GM12878 (cell line): Measurements from ENCODE around the gene NRP2. TPM values are rescaled to one million over a fixed set of nuclear protein-coding genes. Genes with fewer than 3 reads are reported as not detected.
A peak's percentile ranks its signal among the peaks of the same experiment; 100 is the strongest.

Experiments used
- ATAC-seq: fragments of 200-7000 bp; cut with Tn5 transposase; 3 replicates; pipeline ENCODE4 v1.9.1; 2020; ENCODE audit warnings: mild to moderate bottlenecking, moderate library complexity
- BruUV-seq: library from RNA; stranded (reverse); fragments of 400-500 nt; replicated peaks from 2 replicates; lab custom pipeline; 2021; lab: Mats Ljungman, UMichigan
- CTCF ChIA-PET: fragments of 300-600 bp; sonication (Branson Sonifier 250); formaldehyde crosslinking; extraction: SDS; loops from one replicate; lab custom pipeline; 2021; ENCODE audit warnings: inconsistent platforms; lab: Yijun Ruan, JAX
- POLR2A ChIA-PET: fragments of 350-600 bp; formaldehyde crosslinking; extraction: SDS; loops from one replicate; lab custom pipeline; 2021; ENCODE audit warnings: inconsistent platforms; lab: Charles Lee
- RAD21 ChIA-PET: fragments of 300-600 bp; sonication (Branson Sonifier 250); formaldehyde crosslinking; loops from one replicate; lab custom pipeline; 2023; ENCODE audit warnings: antibody characterized with exemption; ENCODE audit not compliant: unreplicated experiment; lab: Charles Lee
- SMC1A ChIA-PET: fragments of 300-600 bp; sonication (Branson Sonifier 250); formaldehyde crosslinking; loops from one replicate; lab custom pipeline; 2023; ENCODE audit not compliant: unreplicated experiment, uncharacterized antibody; lab: Charles Lee
- DNase-seq: peaks from one replicate; pipeline ENCODE4 v3.0.0-alpha.2; 2011; ENCODE audit warnings: low read depth, low spot score
- FAIRE-seq: peaks from 3 replicates; lab custom pipeline; 2011; peaks lifted over from hg19 to GRCh38; lab: Jason Lieb, UNC
- H2AFZ ChIP-seq: 2 replicates; pipeline ENCODE4 v1.6.0; 2011; ENCODE audit warnings: low read depth, low read length, control low read depth; ENCODE audit not compliant: control insufficient read depth
- H3K27ac ChIP-seq: 2 replicates; pipeline ENCODE4 v1.5.1; 2011; ENCODE audit warnings: control low read depth; ENCODE audit not compliant: control insufficient read depth, insufficient read depth
- H3K27me3 ChIP-seq, 2 experiments: replicated peaks in 1 of 2; 2 replicates each; pipeline versions ENCODE4 v1.6.0 to v1.6.1; 2011; ENCODE audit warnings: low read length in 1 of 2; ENCODE audit not compliant: control insufficient read depth in 2 of 2, insufficient read depth in 2 of 2
- H3K36me3 ChIP-seq, 2 experiments: 2 replicates each; pipeline ENCODE4 v1.5.1; 2011; ENCODE audit warnings: low read length in 1 of 2; ENCODE audit not compliant: control insufficient read depth in 2 of 2, insufficient read depth in 2 of 2
- H3K4me1 ChIP-seq: 2 replicates; pipeline ENCODE4 v1.6.1; 2011; ENCODE audit warnings: mild to moderate bottlenecking, low read length, moderate library complexity, mixed read lengths; ENCODE audit not compliant: control insufficient read depth, insufficient read depth
- H3K4me2 ChIP-seq: 2 replicates; pipeline ENCODE4 v1.6.0; 2011; ENCODE audit warnings: control low read depth; ENCODE audit not compliant: control insufficient read depth, insufficient read depth
- H3K4me3 ChIP-seq: fragments of 200-600 bp; sonication (generic); 2 replicates; pipeline ENCODE4 v1.5.1; 2016
- H3K79me2 ChIP-seq: 2 replicates; pipeline ENCODE4 v1.6.0; 2011; ENCODE audit warnings: low read length; ENCODE audit not compliant: control insufficient read depth, insufficient read depth
- H3K9ac ChIP-seq: 2 replicates; pipeline ENCODE4 v1.8.0; 2011; ENCODE audit warnings: low read length, control low read depth, mixed read lengths; ENCODE audit not compliant: control insufficient read depth, insufficient read depth
- H3K9me3 ChIP-seq: replicated peaks from 3 replicates; pipeline ENCODE4 v1.5.1; 2011; ENCODE audit warnings: mild to moderate bottlenecking, low read length; ENCODE audit not compliant: control insufficient read depth, insufficient read depth
- H4K20me1 ChIP-seq: 2 replicates; pipeline ENCODE4 v1.6.0; 2011; ENCODE audit not compliant: control insufficient read depth, insufficient read depth
- BACH1 ChIP-seq: fragments of 450-650 bp; IDR thresholded peaks from 2 replicates; pipeline ENCODE4 v1.6.1; 2017; ENCODE audit warnings: mild to moderate bottlenecking, borderline replicate concordance
- CEBPB ChIP-seq, 2 experiments: fragments of 150-350 bp in 1 of 2; IDR thresholded peaks; 2 replicates each; pipeline ENCODE4 v1.6.1; 2012 to 2014; ENCODE audit warnings: low read depth in 2 of 2, low read length in 2 of 2, borderline replicate concordance in 1 of 2, inconsistent platforms in 1 of 2
- CTCF ChIP-seq, 3 experiments: IDR thresholded peaks in 2 of 3; conservative IDR thresholded peaks in 1 of 3; 2 replicates each; pipeline ENCODE4 v1.5.1; 2011; ENCODE audit warnings: low read depth in 3 of 3, low read length in 3 of 3, mild to moderate bottlenecking in 3 of 3, control low read depth in 2 of 3, moderate library complexity in 2 of 3, inconsistent platforms in 1 of 3, mixed read lengths in 1 of 3; ENCODE audit not compliant: control insufficient read depth in 2 of 3, insufficient read depth in 1 of 3; ENCODE audit errors: extremely low read depth in 1 of 3
- ESRRA ChIP-seq: IDR thresholded peaks from 2 replicates; pipeline ENCODE4 v1.6.1; 2012; ENCODE audit warnings: mild to moderate bottlenecking, low read length, improper control_type of control experiment
- FOXK2 ChIP-seq: fragments of 450-650 bp; IDR thresholded peaks from 2 replicates; pipeline ENCODE4 v1.6.1; 2017; ENCODE audit warnings: mild to moderate bottlenecking, moderate library complexity
- HDAC6 ChIP-seq: fragments of 200-600 bp; sonication (generic); IDR thresholded peaks from one replicate; pipeline ENCODE4 v1.8.0; 2017; ENCODE audit warnings: antibody characterized with exemption; ENCODE audit not compliant: unreplicated experiment
- KDM1A ChIP-seq: fragments of 200-600 bp; sonication (generic); IDR thresholded peaks from 2 replicates; pipeline ENCODE4 v1.6.1; 2016; ENCODE audit warnings: borderline replicate concordance
- NR2C1 ChIP-seq: fragments of 450-650 bp; IDR thresholded peaks from 2 replicates; pipeline ENCODE4 v1.6.1; 2017; ENCODE audit warnings: antibody characterized with exemption, mild to moderate bottlenecking, moderate library complexity
- RAD21 ChIP-seq: IDR thresholded peaks from 2 replicates; pipeline ENCODE4 v1.6.1; 2011; ENCODE audit warnings: mild to moderate bottlenecking, low read depth, low read length, moderate library complexity; ENCODE audit not compliant: insufficient read depth
- RAD51 ChIP-seq: fragments of 450-650 bp; IDR thresholded peaks from 2 replicates; pipeline ENCODE4 v1.6.1; 2016; ENCODE audit warnings: moderate library complexity, mild to moderate bottlenecking, inconsistent platforms
- RELA ChIP-seq: fragments of 450-650 bp; IDR thresholded peaks from 2 replicates; pipeline ENCODE4 v1.8.0; 2014; ENCODE audit warnings: borderline replicate concordance; ENCODE audit not compliant: partially characterized antibody
- SMAD1 ChIP-seq: fragments of 450-650 bp; IDR thresholded peaks from 2 replicates; pipeline ENCODE4 v1.6.1; 2018; ENCODE audit warnings: mild to moderate bottlenecking, low read depth; ENCODE audit not compliant: partially characterized antibody
- SMC3 ChIP-seq: IDR thresholded peaks from 2 replicates; pipeline ENCODE4 v1.6.1; 2011; ENCODE audit warnings: low read length, improper control_type of control experiment, borderline replicate concordance
- SPI1 ChIP-seq: IDR thresholded peaks from 2 replicates; pipeline ENCODE4 v1.6.1; 2011; ENCODE audit warnings: low read depth, mild to moderate bottlenecking, low read length, moderate library complexity, borderline replicate concordance; ENCODE audit not compliant: insufficient read depth
- SUPT20H ChIP-seq: IDR thresholded peaks from 2 replicates; pipeline ENCODE4 v1.6.1; 2011; ENCODE audit warnings: low read depth, mild to moderate bottlenecking, low read length, moderate library complexity, borderline replicate concordance; ENCODE audit not compliant: control insufficient read depth
- TBL1XR1 ChIP-seq: IDR thresholded peaks from 2 replicates; pipeline ENCODE4 v1.6.1; 2012; ENCODE audit warnings: low read depth, low read length, improper control_type of control experiment
- USF2 ChIP-seq: IDR thresholded peaks from 2 replicates; pipeline ENCODE4 v1.6.1; 2011; ENCODE audit warnings: low read depth, low read length, improper control_type of control experiment, borderline replicate concordance
- WRNIP1 ChIP-seq: IDR thresholded peaks from 2 replicates; pipeline ENCODE4 v1.6.1; 2011; ENCODE audit warnings: low read depth, low read length, improper control_type of control experiment, borderline replicate concordance
- YY1 ChIP-seq: IDR thresholded peaks from 2 replicates; pipeline ENCODE4 v1.6.1; 2011; ENCODE audit warnings: low read depth, mild to moderate bottlenecking, low read length
- ZNF622 ChIP-seq: fragments of 450-650 bp; IDR thresholded peaks from 2 replicates; pipeline ENCODE4 v1.6.1; 2017; ENCODE audit warnings: mild to moderate bottlenecking, inconsistent platforms
- WGBS: methylation state at CpG from one replicate; pipeline ENCODE4 v1.1.6; 2016; ENCODE audit warnings: low lambda C conversion rate; ENCODE audit not compliant: insufficient replicate concordance, insufficient coverage; ENCODE audit errors: missing lambda C conversion rate; 5-methylcytosine and 5-hydroxymethylcytosine counted together
- in situ Hi-C: fragments of 300-500 bp; cut with MboI; formaldehyde crosslinking; loops from 9 replicates; pipeline ENCODE4 v1.14.3; 2018; ENCODE audit warnings: mixed read lengths
- intact Hi-C: fragments of 100-400 bp; cut with micrococcal nuclease; formaldehyde crosslinking; loops from one replicate; pipeline ENCODE4 v1.14.2; 2022; ENCODE audit not compliant: unreplicated experiment
- polyA plus RNA-seq, 11 experiments: library from polyadenylated mRNA; depleted of rRNA in 4 of 11; unstranded in 6 of 11; stranded (reverse) in 5 of 11; fragments of >200 nt; fragmentation: Nextera tagmentation in 4 of 11; fragmentation: Illumina TruSeq in 1 of 11; extraction: Ambion mirVana in 4 of 11; extraction: Trizol in 1 of 11; gene quantifications; 1 replicate in 1 of 11; 2 replicates in 10 of 11; pipeline versions ENCODE4 v1.2.1 to v1.2.3, GENCODE V29; 2011 to 2016; ENCODE audit warnings: inconsistent platforms in 2 of 11, missing spikeins in 2 of 11, low read depth in 1 of 11
- total RNA-seq, 4 experiments: library from RNA; depleted of rRNA in 3 of 4; stranded (reverse); fragments of >200 nt in 3 of 4; fragmentation: Illumina TruSeq in 1 of 4; extraction: Trizol in 1 of 4; gene quantifications; 2 replicates each; pipeline versions ENCODE4 v1.2.1 to v1.2.3, GENCODE V29; 2013 to 2021

NRP2 gene
- total and polyA plus RNA-seq, 10 of the 15 experiments (the other 5 are each of a cell fraction or from before 2014, with no cell fraction given), result 0.06 to 1.2 (median 0.46) TPM

DNA sequence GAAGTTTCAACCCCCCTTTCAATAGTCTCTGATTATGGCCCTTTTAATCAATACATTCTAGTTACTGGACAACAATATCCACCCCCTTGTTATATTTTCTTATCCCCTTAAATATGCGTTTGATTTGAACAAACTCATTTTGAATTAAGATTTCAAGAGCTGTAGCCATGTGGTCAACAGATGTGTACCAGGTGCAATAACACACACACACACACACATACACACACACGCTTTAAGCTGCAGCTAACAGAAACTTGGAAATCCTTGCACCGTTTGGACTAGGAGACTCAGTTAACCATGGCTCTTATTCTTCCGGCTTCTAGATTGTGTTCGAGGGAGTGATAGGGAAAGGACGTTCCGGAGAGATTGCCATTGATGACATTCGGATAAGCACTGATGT, 82.8 kb downstream of the NRP2 start (continued):
- no peak for TF ChIP-seq ESRRA

GRCh38 chr2:205766779-205767359, 84.6 kb downstream of the NRP2 start:
- no TSS peak for BruUV-seq
- no peak overlapping the region for H3K27ac ChIP-seq
- H3K9me3 ChIP-seq, result no peaks in the 10 kb centered on the region
- in situ Hi-C loops (no loop called here), intact Hi-C loops (loop anchor here (1.0 to 5.0 kb wide), 3 partner anchors 85 to 160 kb away; partner anchors contain the start of gene NRP2)
- SMC1A ChIA-PET, result no interaction called here
- DNase-seq (no peak), ATAC-seq (peak; percentile 60), FAIRE-seq (no peak)
- H4K20me1 ChIP-seq, result no peaks in the 10 kb centered on the region
- RAD21 ChIA-PET, result no interaction called here
- no peaks in the 10 kb centered on the region for H3K4me1 ChIP-seq
- H3K4me3 ChIP-seq, result no peak overlapping the region
- H3K9ac ChIP-seq, result no peak overlapping the region
- 11% methylated on average over 9 of the region's 9 CpGs for WGBS
- H2AFZ ChIP-seq, result no peak overlapping the region
- no peak overlapping the region for H3K4me2 ChIP-seq
- CTCF ChIA-PET, result interaction anchor here (1.5 kb wide), 1 partner anchor 11 kb away, joined by 3 read pairs; no protein-coding TSS in a partner anchor
- peaks cover 0 to 2% of the 10 kb centered on the region in 2 experiments; a peak in 1 of 4 replicates for H3K27me3 ChIP-seq
- POLR2A ChIA-PET, result no interaction called here
- no peaks in the 10 kb centered on the region for H3K36me3 ChIP-seq
- H3K79me2 ChIP-seq, result no peaks in the 10 kb centered on the region
- TF ChIP-seq CEBPB (IDR thresholded peaks at IDR 0.05; ENCODE audit: borderline replicate concordance in 1 of 2, low read depth in 2 of 2, low read length in 2 of 2), result no peak
- no peak for TF ChIP-seq TBL1XR1
- no peak for TF ChIP-seq KDM1A
- TF ChIP-seq USF2, result no peak
- TF ChIP-seq SUPT20H, result no peak
- peak; percentile 67 for TF ChIP-seq RAD21
- no peak for TF ChIP-seq NR2C1
- TF ChIP-seq RELA, result no peak
- 0 out of 2 replicates have a peak, but pooled peaks have one; percentile 21 for TF ChIP-seq YY1
- TF ChIP-seq SPI1, result no peak
- no peak for TF ChIP-seq ZNF622
- TF ChIP-seq SMAD1, result no peak
- TF ChIP-seq RAD51, result no peak
- no peak for TF ChIP-seq BACH1
- TF ChIP-seq SMC3, result peak; percentile 79; the same call in 1 of the 2 replicates
- no peak for TF ChIP-seq HDAC6
- 0 out of 2 replicates have a peak, but pooled peaks have one; percentile 39 for TF ChIP-seq WRNIP1
- no peak for TF ChIP-seq FOXK2
- TF ChIP-seq CTCF (IDR thresholded peaks at IDR 0.05 in 2 of 3, conservative IDR thresholded peaks at IDR 0.05 in 1 of 3; ENCODE audit: control insufficient read depth in 2 of 3, extremely low read depth in 1 of 3, insufficient read depth in 1 of 3, low read depth in 3 of 3, low read length in 3 of 3), result peak; percentile 77 to 89 (median 79)
